SK-N-MC (cell line): Measurements from ENCODE around the gene LLGL2.

Experiments
- FOXP2 ChIP-seq: optimal IDR thresholded peaks from 2 replicates; pipeline ENCODE3; 2011; ENCODE audit warnings: mild to moderate bottlenecking, moderate library complexity; ENCODE audit not compliant: insufficient read depth; ENCODE audit errors: extremely low read length, control extremely low read depth
- POLR2AphosphoS5 ChIP-seq: IDR thresholded peaks from 2 replicates; pipeline ENCODE4 v1.6.1; 2012; ENCODE audit warnings: mild to moderate bottlenecking, low read depth, low read length, borderline replicate concordance

DNA sequence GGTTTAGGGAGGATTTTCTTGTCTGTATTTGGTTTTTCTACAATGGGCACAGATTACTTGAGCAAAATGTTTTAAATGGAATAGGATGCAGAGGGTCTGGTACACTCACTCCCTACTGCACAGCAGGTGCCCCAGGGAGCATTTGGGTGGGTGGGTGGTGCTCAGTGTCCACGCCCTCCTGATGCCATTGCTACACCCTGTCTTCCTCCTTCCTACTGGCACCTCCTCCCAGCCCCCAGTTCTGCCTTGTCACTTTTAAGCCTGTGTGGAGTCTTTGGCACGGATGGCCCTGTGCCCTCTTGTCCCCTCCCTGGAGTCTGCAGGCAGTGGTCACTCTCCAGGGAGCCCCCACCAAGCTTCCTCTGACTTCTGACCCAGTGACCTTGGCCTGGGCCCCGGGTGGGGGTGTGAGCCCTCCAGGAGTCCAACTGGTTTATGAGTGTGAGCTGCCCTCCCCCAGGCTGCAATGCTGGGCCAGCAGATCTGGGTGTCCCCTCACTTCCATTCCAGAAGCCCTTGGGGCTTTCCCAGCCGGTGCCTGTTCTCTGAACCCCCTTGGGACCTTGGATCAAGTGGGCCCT lies 15.5 kb downstream of the LLGL2 start:
- no peak for TF ChIP-seq POLR2AphosphoS5
- TF ChIP-seq FOXP2, result no peak
